ENCODE data around the gene PRDX1.

PRDX1 gene

DNA sequence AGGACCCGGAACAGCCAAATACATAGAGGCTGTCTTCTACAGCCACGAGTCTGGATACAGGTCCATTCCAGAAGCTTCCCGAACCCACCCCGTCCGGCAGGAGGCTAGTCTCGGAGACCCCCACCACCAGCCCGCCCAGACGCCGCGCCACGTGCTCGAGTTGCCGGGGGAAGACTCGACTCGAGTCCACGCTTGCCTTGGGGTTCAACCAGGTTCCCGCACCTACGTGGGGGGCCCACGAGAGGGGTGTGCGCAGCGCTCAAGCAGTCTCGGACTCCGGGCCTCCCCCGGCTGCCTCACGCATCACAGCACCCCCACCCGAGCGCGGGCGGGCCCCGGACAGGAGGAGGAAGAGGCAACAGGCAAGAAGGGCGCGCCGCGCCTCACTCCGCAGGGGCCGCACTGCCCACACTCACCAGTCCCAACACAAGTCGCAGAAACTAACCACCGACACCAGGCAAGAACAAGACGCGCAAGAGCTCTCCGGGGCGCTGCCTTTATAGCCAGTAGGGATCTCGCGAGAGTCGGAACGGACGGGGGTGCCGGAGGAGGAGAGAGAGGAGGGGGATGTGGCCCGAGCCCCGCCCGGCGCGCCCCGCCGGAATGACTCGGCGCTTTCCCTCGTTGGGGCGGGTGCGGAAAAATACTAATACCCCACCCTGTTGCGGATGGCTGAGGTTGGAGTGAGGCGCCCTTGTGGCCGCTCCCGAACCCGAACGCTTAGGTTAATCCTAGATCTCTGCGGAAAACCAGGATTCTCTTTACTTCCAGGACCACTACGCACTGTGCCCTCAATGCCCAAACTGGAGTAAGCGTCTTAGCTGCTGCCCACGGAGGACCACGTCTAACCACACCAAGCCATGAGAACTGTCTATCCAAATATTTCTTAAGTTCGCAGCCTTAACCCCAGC is at the start of gene PRDX1:
Gene PRDX1, minus strand, starts transcription at position 472 of the 911 bp plus-strand sequence. CDS start 2,841 bp downstream, outside the sequence.
- DNase-seq, result peak; percentile 98

- DNase-seq, result no peak
Measured at GRCh38 chr1:45570631-45571030, 48.9 kb upstream of the PRDX1 start.

GRCh38 chr1:45569962-45570581 is 48.4 kb upstream of the PRDX1 start:
- peak; percentile 85 for DNase-seq

DNA sequence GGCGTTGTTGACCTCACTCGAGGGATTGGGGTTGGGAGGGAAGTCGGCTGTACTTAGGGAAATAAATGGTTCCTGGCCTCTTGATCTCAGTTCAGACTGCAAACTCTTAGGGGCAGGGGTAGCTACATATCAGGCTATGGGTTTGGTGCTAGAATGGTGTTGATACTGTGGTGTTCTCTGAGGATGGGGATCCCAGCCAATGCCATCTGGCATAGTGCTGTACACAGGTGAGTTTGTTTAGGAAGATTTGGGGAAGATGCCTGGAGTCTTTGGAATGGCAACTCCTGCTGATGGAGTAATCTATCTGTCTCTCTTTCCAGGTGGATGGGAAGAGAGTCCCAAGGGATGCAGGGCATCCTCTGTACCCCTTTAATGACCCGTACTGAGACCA is 47.9 kb upstream of the PRDX1 start:
- no peak for DNase-seq

GRCh38 chr1:45568421-45568820 is 46.7 kb upstream of the PRDX1 start:
- no peak for DNase-seq

DNA sequence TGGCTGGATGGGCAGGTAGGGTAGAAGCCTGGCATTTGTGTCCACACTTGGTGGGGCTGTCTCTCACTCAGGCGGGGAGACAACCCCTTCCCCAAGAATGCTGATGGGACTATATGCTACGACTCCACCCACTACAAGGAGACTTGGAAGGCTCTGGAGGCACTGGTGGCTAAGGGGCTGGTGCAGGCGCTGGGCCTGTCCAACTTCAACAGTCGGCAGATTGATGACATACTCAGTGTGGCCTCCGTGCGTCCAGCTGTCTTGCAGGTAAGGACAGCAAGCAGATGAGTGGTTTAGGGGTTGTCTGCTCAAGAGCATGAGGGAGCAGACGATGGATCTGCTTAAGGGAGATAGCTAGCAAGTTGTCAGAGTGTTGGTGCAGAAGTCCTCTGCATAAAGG is 46.2 kb upstream of the PRDX1 start:
- no peak for DNase-seq

DNA sequence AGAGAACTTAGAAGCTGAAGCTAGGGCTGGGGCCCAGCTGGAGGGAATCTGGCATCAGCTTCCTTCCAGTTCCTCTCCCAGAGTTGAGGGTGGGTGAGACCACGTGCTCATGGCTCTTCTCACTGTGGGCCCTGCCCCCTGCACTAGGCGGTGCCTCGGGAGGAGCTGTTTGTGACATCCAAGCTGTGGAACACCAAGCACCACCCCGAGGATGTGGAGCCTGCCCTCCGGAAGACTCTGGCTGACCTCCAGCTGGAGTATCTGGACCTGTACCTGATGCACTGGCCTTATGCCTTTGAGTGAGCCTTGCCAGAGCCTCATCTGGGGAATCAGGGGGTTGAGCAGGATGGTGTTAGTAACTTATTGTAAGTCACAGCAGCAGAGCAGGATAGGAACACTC is 45.0 kb upstream of the PRDX1 start:
- no peak for DNase-seq

DNA sequence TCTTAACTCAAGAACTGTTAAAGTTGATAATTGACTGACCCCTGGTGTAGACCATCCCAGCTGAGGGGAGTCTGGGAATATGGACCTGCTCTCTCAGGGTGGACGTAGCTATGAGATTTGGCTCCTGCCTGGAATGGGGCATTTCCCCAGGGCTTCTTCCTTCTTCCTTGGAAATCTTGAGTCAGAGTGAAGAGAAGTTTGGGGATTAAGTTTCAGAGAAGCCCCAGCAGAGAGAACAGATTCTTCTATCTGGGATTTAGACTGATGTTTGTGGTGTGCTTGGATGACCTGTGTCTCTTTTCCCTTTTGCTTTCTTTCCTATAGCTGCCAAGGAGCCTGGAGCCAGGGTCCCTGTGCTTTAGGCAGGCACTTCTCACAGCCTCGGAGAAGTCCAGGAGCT is 42.2 kb upstream of the PRDX1 start:
- no peak for DNase-seq

DNA sequence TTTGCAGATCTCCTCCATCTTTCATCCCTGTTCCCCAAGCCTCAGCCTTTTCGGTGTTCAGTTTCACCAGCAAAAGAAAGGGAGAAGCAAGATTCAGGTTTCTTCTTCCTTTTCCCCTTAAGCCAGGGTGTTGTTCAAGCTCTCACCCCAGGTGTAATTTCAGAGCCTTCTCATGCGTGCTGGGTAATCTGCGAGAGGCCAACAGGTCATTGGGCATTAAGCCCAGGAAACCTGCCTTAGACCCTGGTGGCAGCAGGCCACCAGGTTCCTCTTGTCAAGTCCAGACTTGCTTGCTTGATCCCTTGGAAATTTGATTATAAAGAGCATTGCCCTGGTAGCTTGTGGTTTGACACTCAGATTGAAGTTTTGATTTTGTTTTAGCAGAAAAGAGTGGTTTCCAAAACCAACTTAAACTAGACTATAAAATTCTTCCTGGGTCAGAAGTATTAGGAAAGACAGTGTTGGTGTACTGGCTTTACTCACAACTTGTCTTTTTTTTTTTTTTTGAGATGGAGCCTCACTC is 35.8 kb upstream of the PRDX1 start:
- peak; percentile 48 for DNase-seq

DNA sequence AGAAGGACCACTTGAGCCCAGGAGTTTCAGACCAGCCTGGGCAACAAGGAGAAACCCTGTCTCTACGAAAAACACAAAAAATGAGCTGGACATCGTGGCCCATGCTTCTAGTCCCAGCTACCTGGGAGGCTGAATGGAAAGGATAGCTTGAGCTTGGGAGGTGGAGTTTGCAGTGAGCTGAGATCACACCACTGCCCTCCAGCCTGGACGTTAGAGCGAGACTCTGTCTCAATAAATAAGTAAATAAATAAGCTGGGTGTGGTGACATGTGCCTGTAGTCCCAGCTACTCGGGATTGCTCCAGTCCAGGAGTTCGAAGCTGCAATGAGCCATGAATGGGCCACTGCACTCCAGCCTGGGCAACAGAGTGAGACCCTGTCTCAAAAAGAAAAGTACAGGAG is 32.5 kb upstream of the PRDX1 start:
- no peak for DNase-seq

GRCh38 chr1:45552331-45552730 is 30.6 kb upstream of the PRDX1 start:
- no peak for DNase-seq

- DNase-seq, result no peak
Measured at GRCh38 chr1:45551684-45552083, 30.0 kb upstream of the PRDX1 start.

DNA sequence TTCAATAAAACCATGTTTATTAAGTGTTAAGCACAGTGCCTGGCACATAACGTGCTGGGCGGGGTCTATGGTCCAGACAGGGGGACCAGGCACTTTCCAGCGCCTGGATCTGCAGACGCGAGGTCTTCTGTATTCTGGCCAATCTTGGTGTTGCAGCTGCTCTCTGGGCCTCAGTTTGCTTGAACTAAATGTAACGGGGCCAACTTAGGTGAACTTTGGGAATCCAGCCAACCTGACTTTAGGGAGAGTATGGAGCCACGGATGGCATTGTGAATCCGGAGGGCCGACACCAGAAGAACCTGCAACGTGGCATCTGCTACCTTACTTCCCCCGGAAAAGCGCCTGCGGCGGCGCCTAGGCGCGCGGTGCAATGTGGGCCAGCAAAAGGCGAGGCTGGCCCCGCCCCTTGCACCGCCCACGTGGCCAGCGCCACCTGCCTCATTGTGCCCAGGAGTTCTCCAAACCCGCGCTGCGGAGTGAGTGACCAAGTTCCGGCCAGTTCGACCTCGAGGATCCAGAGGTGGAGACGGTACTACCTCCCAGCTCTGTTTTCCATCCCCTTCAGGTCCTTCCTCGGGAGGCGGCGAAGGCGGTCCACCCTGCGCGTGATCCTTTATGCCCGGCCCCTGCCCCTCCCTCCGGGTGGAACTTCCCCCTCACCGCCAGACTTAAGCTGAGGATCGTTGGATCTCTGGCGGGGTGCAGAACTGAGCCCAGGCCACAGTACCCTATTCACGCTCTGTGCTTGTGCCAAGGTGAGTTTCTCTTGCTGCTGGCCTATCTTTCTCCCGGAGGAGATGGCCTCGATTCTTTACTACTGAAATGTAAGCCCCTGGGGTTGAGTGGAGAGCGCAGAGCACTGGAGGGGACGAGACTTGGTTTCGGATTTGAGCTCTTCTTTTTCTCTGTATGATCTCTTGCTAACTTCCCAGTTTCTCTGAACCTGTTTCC is 29.0 kb upstream of the PRDX1 start, which contains the start of gene AKR1A1:
Gene AKR1A1, plus strand, starts transcription at position 426 of the 951 bp plus-strand sequence. CDS start 10,969 bp downstream, outside the sequence.
- DNase-seq, result peak; percentile 97

DNA sequence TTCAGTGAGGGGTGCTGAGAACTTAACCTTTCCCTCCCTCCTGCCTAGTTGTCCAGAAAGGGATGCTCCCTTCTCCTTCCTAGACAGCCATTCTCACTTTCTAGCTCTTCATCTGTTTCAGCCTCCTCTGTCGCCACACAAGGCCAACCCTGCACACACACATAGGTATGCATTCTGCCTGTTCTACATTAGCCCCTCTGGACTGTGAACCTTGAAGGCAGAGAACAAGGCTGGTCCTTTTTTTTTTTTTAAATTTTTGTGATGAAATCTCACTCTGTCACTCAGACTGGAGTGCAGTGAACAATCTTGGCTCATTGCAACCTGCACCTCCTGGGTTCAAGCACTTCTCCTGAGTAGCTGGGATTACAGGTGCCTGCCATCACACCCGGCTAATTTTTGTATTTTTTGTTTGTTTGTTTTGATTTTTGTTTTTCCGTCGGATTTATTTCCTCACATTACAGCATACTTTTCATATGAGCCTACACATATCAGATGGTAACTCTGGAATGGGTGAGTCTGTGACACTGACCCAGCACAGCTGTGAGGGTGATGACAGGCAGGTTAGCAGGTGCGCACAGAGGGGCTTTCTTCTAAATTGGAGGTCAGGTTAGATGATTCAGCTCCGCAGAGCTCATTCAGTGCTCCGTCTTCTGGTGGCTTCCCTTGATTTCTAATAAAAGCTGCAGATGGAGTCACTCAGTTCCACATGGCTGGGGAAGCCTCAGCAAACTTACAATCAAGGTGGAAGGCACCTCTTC is 24.0 kb upstream of the PRDX1 start:
- DNase-seq, result no peak

DNA sequence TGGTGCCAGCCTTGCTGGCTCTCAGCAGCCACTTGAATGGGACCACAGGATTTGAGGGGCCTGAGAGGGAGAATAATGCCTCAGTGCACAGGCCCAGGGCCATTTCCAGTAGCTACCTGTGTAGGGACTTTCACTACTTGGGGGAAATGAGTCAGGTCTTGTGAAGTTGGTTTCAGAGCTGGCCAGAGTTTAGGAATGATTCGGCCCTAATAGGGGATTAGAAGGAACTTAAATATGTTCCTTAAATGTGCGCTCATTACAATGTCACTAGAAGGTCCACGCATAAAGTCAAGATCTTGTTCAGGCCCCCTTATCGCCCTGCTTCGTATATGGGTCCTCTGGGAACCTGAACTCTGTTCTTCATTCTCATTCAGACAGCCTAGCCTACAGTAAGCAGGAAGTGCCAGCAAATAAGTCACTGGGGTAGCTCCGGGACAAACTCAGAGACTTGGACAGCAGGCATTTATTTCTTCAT is 23.4 kb upstream of the PRDX1 start:
- DNase-seq, result no peak

GRCh38 chr1:45544530-45544929 is 22.8 kb upstream of the PRDX1 start:
- no peak for DNase-seq

DNA sequence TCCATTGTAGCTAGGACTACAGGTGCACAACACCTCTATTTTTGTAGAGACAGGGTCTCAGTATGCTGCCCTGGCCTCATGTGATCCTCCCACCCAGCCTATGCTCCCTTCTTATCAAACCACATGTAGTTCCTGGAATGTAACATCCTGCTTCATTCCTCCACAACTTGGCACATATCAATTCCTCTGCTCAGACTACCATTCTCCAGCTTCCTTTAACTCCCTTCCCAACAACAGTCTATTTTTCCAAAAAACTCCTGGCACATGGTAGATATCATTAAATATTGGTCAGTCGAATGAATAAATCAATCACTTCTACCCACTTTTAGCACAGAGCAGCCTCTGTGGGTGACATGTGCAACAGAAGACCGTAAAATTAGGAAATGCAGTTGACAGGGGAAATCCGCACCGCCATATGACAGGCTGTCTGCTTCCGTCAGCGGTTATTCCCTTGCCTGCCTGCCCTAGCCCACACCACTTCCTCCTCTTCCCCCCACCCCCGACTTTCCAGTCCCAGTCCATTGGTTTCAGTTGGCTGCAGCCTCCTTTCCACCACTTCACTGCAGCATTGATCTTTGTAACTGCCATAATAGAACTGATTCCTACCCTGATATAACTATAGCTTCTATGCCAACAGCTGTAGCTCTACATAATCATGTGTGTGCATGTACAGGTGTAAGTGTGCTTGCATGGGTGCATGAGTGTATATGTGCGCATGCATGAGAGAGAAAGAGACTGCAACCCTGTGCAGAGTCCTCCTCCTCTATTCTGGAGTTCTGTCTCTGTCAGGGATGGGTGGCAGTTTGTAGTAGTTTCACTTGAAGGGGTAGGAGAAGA is 22.1 kb upstream of the PRDX1 start:
- peak; percentile 45 for DNase-seq

- no peak for DNase-seq
Measured at GRCh38 chr1:45542591-45542990, 20.9 kb upstream of the PRDX1 start.

DNA sequence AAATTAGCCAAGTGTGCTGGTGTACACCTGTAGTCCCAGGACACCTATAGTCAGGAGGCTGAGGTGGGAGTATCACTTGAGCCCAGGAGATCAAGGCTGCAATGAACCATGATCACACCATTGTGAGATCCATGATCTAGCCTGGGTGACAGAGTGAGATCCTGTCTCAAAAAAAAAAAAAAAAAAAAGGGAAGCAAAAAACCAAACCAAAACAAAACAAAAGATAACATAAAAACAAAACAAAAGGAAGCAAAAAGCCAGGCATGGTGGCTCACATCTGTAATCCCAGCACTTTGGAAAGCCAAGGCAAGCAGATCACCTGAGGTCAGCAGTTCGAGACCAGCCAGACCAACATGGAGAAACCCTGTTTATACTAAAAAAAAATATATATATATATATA is 19.5 kb upstream of the PRDX1 start:
- DNase-seq, result no peak

DNA sequence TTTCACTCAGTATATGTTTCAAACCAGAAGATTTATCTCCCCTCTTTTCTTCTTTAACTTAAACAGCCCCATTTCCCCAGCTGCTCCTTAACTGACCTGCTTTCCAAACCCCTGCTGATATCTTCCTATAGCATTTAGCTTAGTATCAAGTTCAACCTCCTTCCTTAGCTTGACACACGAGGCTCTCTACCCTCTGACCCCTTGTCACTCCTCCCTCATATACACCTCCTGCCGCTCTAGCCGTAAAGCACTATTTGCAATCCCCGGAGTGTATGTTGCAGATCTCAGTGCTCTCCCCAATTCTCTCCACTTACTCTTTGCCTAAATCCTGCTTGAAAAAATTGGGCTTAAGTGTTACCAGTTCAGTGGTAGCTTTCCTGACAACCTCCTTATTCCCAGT is 15.2 kb upstream of the PRDX1 start:
- no peak for DNase-seq

All from NCI-H82 (cell line).